ENCODE measurements around the gene CPD. TPM values are rescaled to one million over a fixed set of nuclear protein-coding genes. Genes with fewer than 3 reads are reported as not detected.

Gene CPD
- total and polyA plus RNA-seq, 2 of the 13 experiments (the other 11 are each of a cell fraction or from before 2014, with no cell fraction given): 46.1 to 72.3 TPM

DNA sequence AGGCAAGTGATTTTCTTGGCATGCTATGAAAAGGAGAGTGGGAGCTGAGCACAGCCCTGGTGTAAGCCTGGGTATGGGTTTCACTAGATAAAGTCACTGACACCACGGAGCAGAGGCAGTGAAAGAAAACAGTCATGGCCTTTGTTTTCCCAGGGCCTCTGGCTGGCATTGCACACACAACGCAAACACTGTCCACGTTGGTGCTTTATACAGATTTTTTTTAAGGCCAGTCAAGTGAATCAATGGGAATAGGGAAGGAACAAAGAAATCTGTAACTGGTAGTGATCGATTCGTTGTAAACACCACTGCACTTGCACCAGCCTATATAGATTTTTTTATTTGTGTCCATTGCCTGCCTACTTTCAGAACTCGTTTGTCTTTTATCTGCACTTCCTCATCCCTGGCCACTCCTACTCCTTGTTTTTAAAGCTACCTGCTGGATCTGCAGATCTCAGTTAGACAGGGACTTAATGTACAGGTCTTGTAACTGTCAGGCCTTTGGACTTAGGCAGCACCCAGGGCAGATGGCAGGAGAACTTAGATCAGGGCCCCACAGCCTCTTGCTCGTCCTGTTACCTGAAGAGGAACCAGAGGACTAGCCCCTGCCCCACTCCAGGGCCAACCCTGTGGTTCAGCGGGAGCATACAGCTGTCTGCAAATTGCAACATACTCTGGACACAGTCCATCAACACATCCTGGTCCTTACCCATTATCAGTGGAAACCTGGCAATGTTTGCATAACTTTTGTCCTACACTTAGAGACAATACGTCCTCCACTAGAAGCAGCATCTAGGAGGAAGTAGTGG lies 34.2 kb upstream of the CPD start (continued):
- TF ChIP-seq RAD51 (IDR thresholded peaks at IDR 0.05; ENCODE audit: borderline replicate concordance): no peak
- TF ChIP-seq MYC (CRISPR knock-in tag; IDR thresholded peaks at IDR 0.05; ENCODE audit: borderline replicate concordance): peak; percentile 45; the same call in 1 of the 2 replicates
- 0 out of 2 replicates have a peak, but pooled peaks have one; percentile 46 for TF ChIP-seq SNAI1 (CRISPR knock-in tag; IDR thresholded peaks at IDR 0.05; ENCODE audit: borderline replicate concordance)
- TF ChIP-seq EHMT2 (IDR thresholded peaks at IDR 0.05; ENCODE audit: borderline replicate concordance, low read depth, low read length): no peak
- no peak for TF ChIP-seq ZNF570 (CRISPR knock-in tag; IDR thresholded peaks at IDR 0.05; ENCODE audit: borderline replicate concordance)
- TF ChIP-seq, protein P1, sequence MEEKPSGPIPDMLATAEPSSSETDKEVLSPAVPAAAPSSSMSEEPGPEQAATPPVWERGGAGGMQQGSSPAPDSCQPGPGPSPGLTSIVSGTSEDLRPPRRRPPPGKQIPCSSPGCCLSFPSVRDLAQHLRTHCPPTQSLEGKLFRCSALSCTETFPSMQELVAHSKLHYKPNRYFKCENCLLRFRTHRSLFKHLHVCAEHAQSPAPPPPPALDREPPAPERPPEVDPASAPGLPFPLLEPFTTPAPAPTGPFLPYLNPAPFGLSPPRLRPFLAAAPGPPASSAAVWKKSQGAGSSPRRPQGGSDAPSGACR (CRISPR knock-in tag; IDR thresholded peaks at IDR 0.05): peak; percentile 53; the same call in 1 of the 2 replicates
- no peak for TF ChIP-seq ELF4 (CRISPR knock-in tag; IDR thresholded peaks at IDR 0.05; ENCODE audit: borderline replicate concordance)
- TF ChIP-seq ZNF451 (CRISPR knock-in tag; IDR thresholded peaks at IDR 0.05): no peak
- no peak for TF ChIP-seq CENPT (CRISPR knock-in tag; IDR thresholded peaks at IDR 0.05; ENCODE audit: low read depth)
- TF ChIP-seq NCOA5 (CRISPR knock-in tag; IDR thresholded peaks at IDR 0.05): no peak
- TF ChIP-seq ZNF589 (CRISPR knock-in tag; conservative IDR thresholded peaks at IDR 0.05): 0 out of 2 replicates have a peak, but pooled peaks have one; percentile 33
- TF ChIP-seq, protein P2, sequence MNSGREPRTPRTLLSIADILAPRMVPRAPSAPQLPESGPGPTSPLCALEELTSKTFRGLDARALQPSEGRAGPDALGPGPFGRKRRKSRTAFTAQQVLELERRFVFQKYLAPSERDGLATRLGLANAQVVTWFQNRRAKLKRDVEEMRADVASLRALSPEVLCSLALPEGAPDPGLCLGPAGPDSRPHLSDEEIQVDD (CRISPR knock-in tag; IDR thresholded peaks at IDR 0.05; ENCODE audit: borderline replicate concordance): no peak
- 0 out of 2 replicates have a peak, but pooled peaks have one; percentile 21 for TF ChIP-seq AKAP8 (CRISPR knock-in tag; IDR thresholded peaks at IDR 0.05)
- no peak for TF ChIP-seq ZNF496 (CRISPR knock-in tag; IDR thresholded peaks at IDR 0.05; ENCODE audit: insufficient replicate concordance)
- TF ChIP-seq, protein P3, sequence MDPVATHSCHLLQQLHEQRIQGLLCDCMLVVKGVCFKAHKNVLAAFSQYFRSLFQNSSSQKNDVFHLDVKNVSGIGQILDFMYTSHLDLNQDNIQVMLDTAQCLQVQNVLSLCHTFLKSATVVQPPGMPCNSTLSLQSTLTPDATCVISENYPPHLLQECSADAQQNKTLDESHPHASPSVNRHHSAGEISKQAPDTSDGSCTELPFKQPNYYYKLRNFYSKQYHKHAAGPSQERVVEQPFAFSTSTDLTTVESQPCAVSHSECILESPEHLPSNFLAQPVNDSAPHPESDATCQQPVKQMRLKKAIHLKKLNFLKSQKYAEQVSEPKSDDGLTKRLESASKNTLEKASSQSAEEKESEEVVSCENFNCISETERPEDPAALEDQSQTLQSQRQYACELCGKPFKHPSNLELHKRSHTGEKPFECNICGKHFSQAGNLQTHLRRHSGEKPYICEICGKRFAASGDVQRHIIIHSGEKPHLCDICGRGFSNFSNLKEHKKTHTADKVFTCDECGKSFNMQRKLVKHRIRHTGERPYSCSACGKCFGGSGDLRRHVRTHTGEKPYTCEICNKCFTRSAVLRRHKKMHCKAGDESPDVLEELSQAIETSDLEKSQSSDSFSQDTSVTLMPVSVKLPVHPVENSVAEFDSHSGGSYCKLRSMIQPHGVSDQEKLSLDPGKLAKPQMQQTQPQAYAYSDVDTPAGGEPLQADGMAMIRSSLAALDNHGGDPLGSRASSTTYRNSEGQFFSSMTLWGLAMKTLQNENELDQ (CRISPR knock-in tag; IDR thresholded peaks at IDR 0.05; ENCODE audit: borderline replicate concordance): no peak
- no peak for TF ChIP-seq ZNF709 (CRISPR knock-in tag; IDR thresholded peaks at IDR 0.05)
- no peak for TF ChIP-seq ZNF180 (CRISPR knock-in tag; IDR thresholded peaks at IDR 0.05; ENCODE audit: borderline replicate concordance, low read depth)
- no peak for TF ChIP-seq GPN1 (CRISPR knock-in tag; IDR thresholded peaks at IDR 0.05; ENCODE audit: borderline replicate concordance)
- TF ChIP-seq, protein P4, sequence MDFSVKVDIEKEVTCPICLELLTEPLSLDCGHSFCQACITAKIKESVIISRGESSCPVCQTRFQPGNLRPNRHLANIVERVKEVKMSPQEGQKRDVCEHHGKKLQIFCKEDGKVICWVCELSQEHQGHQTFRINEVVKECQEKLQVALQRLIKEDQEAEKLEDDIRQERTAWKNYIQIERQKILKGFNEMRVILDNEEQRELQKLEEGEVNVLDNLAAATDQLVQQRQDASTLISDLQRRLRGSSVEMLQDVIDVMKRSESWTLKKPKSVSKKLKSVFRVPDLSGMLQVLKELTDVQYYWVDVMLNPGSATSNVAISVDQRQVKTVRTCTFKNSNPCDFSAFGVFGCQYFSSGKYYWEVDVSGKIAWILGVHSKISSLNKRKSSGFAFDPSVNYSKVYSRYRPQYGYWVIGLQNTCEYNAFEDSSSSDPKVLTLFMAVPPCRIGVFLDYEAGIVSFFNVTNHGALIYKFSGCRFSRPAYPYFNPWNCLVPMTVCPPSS (IDR thresholded peaks at IDR 0.05): no peak
- no peak for TF ChIP-seq ZBTB42 (CRISPR knock-in tag; IDR thresholded peaks at IDR 0.05)
- TF ChIP-seq ZNF781 (CRISPR knock-in tag; IDR thresholded peaks at IDR 0.05; ENCODE audit: borderline replicate concordance, not compliant biosample characterization): peak; percentile 85
- TF ChIP-seq, protein P5, sequence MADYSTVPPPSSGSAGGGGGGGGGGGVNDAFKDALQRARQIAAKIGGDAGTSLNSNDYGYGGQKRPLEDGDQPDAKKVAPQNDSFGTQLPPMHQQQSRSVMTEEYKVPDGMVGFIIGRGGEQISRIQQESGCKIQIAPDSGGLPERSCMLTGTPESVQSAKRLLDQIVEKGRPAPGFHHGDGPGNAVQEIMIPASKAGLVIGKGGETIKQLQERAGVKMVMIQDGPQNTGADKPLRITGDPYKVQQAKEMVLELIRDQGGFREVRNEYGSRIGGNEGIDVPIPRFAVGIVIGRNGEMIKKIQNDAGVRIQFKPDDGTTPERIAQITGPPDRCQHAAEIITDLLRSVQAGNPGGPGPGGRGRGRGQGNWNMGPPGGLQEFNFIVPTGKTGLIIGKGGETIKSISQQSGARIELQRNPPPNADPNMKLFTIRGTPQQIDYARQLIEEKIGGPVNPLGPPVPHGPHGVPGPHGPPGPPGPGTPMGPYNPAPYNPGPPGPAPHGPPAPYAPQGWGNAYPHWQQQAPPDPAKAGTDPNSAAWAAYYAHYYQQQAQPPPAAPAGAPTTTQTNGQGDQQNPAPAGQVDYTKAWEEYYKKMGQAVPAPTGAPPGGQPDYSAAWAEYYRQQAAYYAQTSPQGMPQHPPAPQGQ (CRISPR knock-in tag; IDR thresholded peaks at IDR 0.05; ENCODE audit: borderline replicate concordance): peak; percentile 46; the same call in 1 of the 2 replicates
